ENCODE results near the gene EFCAB8.

The EFCAB8 gene

GRCh38 chr20:32880635-32881034, 21.9 kb downstream of the EFCAB8 start:
- no peak for DNase-seq (ENCODE audit: low spot score)
- no peak for TF ChIP-seq CTCF (IDR thresholded peaks at IDR 0.05; ENCODE audit: borderline replicate concordance, control extremely low read depth, extremely low read depth, insufficient read depth, missing control alignments)
- in situ Hi-C loops (cut with MboI; ENCODE audit: low sequenced_read_pairs, unreplicated experiment): no loop called here

- in situ Hi-C loops (cut with MboI; ENCODE audit: low sequenced_read_pairs, unreplicated experiment): no loop called here
- TF ChIP-seq CTCF (IDR thresholded peaks at IDR 0.05; ENCODE audit: borderline replicate concordance, control extremely low read depth, extremely low read depth, insufficient read depth, missing control alignments): no peak
- DNase-seq (ENCODE audit: low spot score): no peak
Measured at GRCh38 chr20:32883081-32883480, 24.4 kb downstream of the EFCAB8 start.

GRCh38 chr20:32885185-32885584, 26.5 kb downstream of the EFCAB8 start:
- in situ Hi-C loops (cut with MboI; ENCODE audit: low sequenced_read_pairs, unreplicated experiment): no loop called here
- no peak for DNase-seq (ENCODE audit: low spot score)
- no peak for TF ChIP-seq CTCF (IDR thresholded peaks at IDR 0.05; ENCODE audit: borderline replicate concordance, control extremely low read depth, extremely low read depth, insufficient read depth, missing control alignments)

GRCh38 chr20:32885952-32886351, 27.2 kb downstream of the EFCAB8 start:
- in situ Hi-C loops (cut with MboI; ENCODE audit: low sequenced_read_pairs, unreplicated experiment): no loop called here
- no peak for DNase-seq (ENCODE audit: low spot score)
- TF ChIP-seq CTCF (IDR thresholded peaks at IDR 0.05; ENCODE audit: borderline replicate concordance, control extremely low read depth, extremely low read depth, insufficient read depth, missing control alignments): no peak

GRCh38 chr20:32886652-32887051, 27.9 kb downstream of the EFCAB8 start:
- no peak for TF ChIP-seq CTCF (IDR thresholded peaks at IDR 0.05; ENCODE audit: borderline replicate concordance, control extremely low read depth, extremely low read depth, insufficient read depth, missing control alignments)
- in situ Hi-C loops (cut with MboI; ENCODE audit: low sequenced_read_pairs, unreplicated experiment): no loop called here
- DNase-seq (ENCODE audit: low spot score): no peak

- in situ Hi-C loops (cut with MboI; ENCODE audit: low sequenced_read_pairs, unreplicated experiment): no loop called here
- TF ChIP-seq CTCF (IDR thresholded peaks at IDR 0.05; ENCODE audit: borderline replicate concordance, control extremely low read depth, extremely low read depth, insufficient read depth, missing control alignments): no peak
- DNase-seq (ENCODE audit: low spot score): no peak
Measured at GRCh38 chr20:32887492-32887891, 28.8 kb downstream of the EFCAB8 start.

GRCh38 chr20:32888636-32889035, 29.9 kb downstream of the EFCAB8 start:
- TF ChIP-seq CTCF (IDR thresholded peaks at IDR 0.05; ENCODE audit: borderline replicate concordance, control extremely low read depth, extremely low read depth, insufficient read depth, missing control alignments): no peak
- in situ Hi-C loops (cut with MboI; ENCODE audit: low sequenced_read_pairs, unreplicated experiment): no loop called here
- DNase-seq (ENCODE audit: low spot score): no peak
